HG02840 (cell line): Measurements from ENCODE around the gene TCF7L2.

ENCODE experiments used
- ATAC-seq: cut with Tn5 transposase; IDR thresholded peaks from one replicate; pipeline ENCODE4 v1.9.1; 2021; ENCODE audit warnings: mild to moderate bottlenecking, moderate library complexity, moderate number of reproducible peaks; ENCODE audit not compliant: unreplicated experiment, low FRiP score

Gene TCF7L2

GRCh38 chr10:113133497-113134115 is 183.6 kb downstream of the TCF7L2 start:
- ATAC-seq: no peak

DNA sequence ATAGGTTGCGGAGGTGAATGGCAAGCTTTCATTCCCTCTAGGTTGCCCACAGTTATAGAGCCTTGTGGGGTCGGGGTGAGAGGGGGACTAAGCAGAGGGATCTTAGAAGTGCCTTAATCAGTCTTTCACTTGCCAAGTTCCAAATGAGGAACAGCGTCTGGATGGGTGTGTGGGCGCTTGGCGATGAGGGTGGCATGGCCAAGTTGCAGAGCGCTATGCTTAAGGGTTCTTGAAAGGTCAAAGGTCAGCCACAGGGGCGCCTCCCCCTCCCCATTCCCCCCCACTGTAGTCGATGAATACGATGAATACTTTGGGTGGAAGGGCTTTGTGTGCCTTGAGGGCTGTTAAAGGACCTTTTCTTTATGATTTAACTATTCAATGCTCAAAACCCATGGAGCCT is 185.0 kb downstream of the TCF7L2 start:
- no peak for ATAC-seq

GRCh38 chr10:113137941-113138685 is 188.1 kb downstream of the TCF7L2 start:
- ATAC-seq: no peak

DNA sequence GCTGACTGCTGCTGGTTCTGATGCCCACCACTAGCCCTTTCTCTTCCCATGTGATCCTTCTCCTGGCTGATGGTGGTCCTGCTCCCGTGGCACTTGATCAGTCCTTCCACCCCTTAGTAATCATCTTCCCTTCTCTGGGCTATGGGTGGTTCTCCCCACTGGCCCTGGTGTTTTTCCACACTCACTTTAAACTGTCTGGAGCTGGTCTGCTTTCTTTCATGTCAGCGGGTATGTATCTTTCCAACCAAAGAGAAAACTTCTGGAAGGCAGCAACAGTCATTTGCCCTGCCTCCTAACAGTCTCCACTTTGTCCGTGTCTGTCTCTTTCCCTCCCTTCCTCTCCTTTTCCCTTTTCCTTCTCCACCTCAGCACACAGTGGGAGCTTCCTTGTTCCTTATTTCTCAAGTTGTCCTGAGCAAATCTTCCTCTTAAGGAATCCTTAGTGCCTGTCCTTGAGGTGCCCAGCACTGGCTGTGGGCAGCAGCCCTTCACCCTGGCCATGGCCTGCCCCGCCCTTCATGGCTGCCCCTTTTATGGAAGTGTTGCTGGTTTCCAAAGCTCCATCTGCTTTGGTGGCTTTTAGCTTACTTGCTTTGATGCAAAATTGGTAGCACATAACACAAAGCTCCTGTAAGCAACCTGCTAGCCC is 189.0 kb downstream of the TCF7L2 start:
- no peak for ATAC-seq

DNA sequence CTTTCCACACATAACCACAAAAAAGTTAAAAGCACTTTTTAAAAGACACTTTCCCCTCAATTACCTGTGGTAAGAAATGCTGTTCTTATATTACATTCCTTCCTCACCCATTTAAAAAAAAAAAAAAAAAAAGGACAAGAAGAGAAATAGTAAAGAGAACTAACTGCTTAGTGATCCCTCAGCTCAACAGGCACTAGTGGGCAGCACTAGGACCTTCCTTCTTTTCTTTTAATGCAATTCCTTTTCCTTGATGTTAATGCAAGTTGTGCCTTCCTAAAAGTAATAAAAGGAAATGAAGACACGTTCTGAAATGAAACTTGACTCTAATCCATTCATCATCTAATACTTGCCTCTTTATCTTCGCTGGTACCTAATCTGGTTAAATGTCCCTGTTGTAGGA is 189.7 kb downstream of the TCF7L2 start:
- ATAC-seq: no peak

DNA sequence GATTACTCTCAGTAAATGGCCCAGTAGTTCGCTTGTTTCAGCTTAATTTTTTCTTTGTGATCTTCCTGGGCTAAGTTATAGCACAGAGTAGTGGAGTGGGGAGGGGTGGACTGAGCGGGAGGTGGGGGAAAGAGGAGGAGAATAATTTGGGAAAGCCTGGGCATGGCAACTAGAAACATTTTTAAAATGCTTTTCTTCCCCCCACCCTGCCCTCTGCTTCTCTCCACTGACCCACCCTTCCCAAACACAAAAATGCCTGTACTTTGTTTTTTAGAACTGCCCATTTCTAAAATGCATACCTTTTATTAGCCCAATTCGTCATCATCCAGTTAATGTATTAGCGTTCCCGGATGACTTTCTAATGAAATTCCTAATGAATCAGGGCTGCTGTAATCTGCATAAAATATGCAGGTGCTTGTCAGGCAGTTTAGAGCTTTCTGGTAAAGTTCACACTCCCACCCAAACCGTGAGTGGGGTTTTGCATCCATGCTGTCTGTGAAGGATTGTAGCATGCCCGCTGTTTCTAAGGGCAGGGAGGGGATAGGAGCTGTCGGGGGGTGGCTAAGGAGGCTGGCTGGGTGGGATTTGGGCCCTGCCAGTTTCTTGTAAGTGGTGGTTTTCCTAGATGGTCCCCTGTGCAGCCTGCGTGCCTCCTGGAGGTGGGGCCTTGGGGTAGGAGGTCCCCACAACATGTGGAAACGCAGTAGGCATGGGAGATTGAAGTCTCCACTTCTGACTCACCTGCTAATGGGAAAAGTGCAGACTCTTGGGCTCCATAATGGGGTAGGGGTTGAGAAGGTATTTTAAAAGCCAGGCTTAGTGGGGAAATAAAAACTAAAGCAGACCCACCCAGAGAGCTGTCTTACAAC is 190.3 kb downstream of the TCF7L2 start:
- no peak for ATAC-seq

- ATAC-seq: no peak
Observed at GRCh38 chr10:113142601-113143362, 192.7 kb downstream of the TCF7L2 start.

DNA sequence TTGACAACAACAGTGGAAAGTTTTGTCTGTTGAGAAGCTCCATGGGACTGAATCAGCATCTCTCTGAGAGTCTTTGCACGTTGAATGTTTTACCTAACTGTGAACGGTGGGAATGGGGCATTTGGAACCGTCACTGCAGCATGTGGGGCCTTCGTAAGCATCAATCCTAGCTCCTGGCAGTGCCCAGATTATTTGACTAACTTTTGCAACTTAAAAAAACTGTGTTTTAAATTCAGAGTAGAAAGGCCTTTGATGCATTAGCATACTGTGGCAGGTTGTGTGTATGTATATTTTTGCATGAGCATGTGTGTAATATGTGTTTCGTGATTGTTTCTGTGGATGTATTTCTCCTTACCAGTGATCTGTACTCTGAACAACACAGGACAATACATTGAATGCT is 194.5 kb downstream of the TCF7L2 start:
- no peak for ATAC-seq

GRCh38 chr10:113148071-113148825 is 198.2 kb downstream of the TCF7L2 start:
- no peak for ATAC-seq

DNA sequence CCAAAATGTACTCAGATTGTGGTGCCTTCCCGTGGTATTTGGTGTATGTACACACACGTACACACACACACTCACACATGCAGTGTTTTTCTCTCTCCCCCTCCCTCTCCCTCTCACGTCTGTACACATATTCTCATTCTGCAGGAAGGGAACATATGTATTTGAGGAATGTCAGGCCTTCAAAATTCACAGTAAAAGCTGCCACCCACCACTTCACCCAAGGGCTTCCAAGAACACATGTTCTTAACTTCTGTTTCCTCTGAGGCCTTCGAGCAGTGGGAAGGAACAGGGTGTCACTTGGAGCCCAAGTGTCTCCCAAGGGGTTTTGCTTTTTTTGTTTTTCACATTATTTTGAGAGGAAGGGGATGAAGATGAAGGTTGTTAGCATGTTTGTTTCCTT is 198.9 kb downstream of the TCF7L2 start:
- no peak for ATAC-seq

- no peak for ATAC-seq
Observed at GRCh38 chr10:113149626-113150025, 199.6 kb downstream of the TCF7L2 start.

DNA sequence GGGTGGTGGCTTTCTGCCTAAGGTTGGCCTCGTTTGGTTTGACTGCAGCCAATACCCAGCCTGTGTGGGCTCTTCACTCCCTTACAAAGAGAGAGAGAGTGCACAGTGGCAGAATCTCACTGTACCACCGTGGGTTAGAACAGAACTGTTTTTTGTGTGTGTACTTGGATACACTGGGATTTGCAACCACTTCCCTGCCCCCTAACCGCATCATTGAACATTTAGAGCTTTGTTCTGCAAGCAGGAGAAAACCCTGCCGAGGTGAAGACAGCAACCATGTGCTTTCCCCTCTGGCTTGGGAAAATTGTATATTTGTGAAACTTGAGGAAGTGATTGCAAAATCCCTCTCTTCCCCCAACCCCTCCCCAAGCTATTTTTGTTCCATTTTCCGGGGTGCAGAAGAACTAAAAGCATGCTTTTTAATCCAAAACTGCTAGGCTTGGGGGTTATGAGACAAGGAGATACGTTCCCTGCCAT is 201.2 kb downstream of the TCF7L2 start:
- no peak for ATAC-seq

GRCh38 chr10:113153493-113154102 is 203.6 kb downstream of the TCF7L2 start:
- no peak for ATAC-seq

DNA sequence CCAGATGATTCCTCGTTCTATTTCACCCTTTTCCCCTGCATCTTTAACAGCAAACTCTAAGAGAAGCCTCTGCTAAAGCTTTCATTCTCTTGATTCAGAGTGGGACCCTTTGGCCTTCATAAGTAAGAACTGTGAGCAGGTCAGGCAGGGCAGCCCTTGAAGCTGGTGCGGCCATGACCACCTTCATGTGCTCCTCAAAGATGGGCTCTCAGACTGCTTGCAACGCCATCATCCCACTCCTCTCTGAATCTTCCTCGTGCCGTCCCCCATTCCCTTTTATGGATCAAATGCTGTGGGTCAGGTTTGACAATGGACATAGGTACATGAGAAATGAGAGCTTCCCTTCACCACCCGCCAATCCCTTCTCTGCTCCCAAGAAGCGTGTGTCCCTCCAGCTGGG is 207.4 kb downstream of the TCF7L2 start:
- no peak for ATAC-seq

GRCh38 chr10:113158183-113158582 is 208.1 kb downstream of the TCF7L2 start:
- no peak for ATAC-seq

DNA sequence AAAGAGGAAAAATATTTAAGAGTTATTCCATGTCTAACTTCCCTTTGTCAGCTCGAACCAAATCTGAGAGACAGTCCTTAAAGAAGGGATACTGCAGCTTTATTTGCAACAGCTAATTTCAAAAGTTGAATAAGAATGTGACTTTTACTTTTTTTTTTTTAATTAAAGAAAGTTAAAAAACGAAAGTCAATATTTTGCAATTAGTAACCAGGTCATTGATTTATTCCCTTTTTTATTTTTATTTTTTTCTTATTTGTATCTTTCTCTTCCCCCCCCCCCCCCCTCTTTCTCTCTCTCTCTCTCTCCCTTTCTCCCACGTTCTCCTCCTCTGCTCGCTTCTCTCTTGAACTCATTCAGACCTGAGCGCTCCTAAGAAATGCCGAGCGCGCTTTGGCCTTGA is 209.5 kb downstream of the TCF7L2 start:
- ATAC-seq: no peak

- ATAC-seq: no peak
Observed at GRCh38 chr10:113160641-113161040, 210.6 kb downstream of the TCF7L2 start.

- ATAC-seq: no peak
Observed at GRCh38 chr10:113161066-113161465, 211.0 kb downstream of the TCF7L2 start.

GRCh38 chr10:113162960-113163359 is 212.9 kb downstream of the TCF7L2 start:
- no peak for ATAC-seq
